Hematopoietic multipotent progenitor cell (in vitro differentiated cells): Measurements from ENCODE around the gene GABRR3. TPM values are rescaled to one million over a fixed set of nuclear protein-coding genes. Genes with fewer than 3 reads are reported as not detected.
A peak's percentile ranks its signal among the peaks of the same experiment; 100 is the strongest.
"Not testable (repeated sequence)": the region's sequence is repeated elsewhere in the genome, so short reads cannot be mapped to it uniquely, and the experiment has no call there.

Experiments
- DNase-seq, 3 donors: peaks; one replicate each; pipeline ENCODE4 v3.0.0-alpha.2; 2011 to 2015; ENCODE audit warnings: low read depth in 2 of 3, low spot score in 2 of 3
- total RNA-seq: library from RNA; depleted of rRNA; stranded (reverse); fragments of >200 nt; gene quantifications from one replicate; pipeline ENCODE4 v1.2.3, GENCODE V29; 2012

GABRR3 gene
- total RNA-seq, 1 donor, result not detected

DNA sequence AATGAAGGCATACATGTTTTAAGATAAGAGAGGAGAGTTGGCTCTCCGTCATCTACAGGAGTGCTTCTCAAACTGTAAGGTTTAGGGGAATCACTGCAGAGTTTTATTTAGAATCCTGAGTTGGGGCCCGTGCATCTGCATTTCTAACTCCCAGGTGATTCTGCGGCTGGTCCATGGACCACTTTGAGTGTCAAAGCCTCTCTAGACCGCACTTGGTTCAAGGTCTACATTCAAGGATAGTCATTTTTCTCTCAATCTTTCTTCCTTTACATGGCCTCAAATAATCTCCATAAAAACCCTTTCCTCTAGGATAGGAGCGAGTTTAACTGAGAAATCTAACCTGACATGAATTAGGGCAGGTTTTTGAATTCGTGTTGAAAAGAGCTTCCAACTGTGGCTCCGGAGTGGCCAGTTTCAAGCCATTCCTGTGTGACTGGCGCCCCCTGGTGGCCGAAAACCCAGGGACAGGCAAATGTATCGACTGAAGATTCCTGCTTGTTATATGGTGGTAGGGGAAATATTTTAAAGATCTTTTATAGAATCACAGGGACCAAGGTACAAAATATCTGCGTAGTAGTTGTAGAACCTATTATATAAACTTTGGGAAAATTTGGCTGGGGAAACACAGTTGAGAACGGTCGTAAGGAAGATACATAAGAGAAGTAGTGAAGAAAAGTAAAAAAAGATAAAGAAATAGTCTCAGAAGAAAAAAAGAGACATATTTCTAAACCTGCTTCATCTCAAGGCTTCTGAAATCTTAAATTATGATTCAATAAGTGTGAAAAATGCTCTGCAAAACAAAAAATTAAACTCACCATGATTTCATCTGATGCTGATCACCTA, 11.9 kb downstream of the GABRR3 start:
- DNase-seq, result peak; percentile 68 to 90 (median 70)

- no peak for DNase-seq
Measured at GRCh38 chr3:98021830-98022560, 13.1 kb downstream of the GABRR3 start.

- no peak for DNase-seq
Measured at GRCh38 chr3:98020412-98020811, 14.7 kb downstream of the GABRR3 start.

- no peak for DNase-seq
Measured at GRCh38 chr3:98018301-98018700, 16.8 kb downstream of the GABRR3 start.

- no peak for DNase-seq
Measured at GRCh38 chr3:98014268-98014585, 20.9 kb downstream of the GABRR3 start.

DNA sequence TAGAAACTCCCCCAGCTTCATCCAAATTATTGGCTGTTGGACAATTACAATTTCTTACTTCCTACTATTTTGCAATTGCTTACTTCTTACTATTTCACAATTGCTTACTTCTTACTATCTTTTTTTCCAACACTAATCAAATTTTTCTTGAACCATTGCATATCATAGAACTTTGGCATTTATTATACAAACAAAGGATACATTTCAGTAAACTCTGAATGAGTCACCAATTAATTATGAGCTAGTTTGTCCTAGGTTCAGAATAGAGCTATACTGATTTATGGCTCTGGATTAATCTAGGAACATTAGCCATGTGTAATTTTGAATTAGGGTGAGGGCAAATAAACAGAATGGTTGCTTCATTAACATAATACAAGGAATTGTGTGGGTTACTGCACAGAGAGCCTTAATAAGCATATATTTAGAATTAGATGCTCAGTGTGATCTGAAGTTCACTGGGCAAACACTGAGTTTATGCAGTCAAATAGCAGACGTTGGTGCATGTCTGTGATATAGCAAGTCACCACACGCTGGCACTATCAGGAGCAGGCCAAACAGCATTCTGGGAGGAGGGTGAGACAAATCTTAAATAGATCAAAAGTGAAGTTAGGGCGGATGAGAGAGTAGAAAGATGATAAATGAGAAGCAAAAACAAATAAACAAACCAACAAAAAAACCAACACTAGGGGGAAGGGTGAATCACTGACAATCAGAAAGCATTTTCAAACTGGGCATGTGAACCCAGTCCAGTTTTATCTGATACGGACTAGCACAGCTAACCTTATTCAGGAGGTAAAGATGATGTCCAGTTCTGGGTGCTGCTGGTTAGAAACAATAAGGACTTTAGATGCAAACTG, 21.5 kb downstream of the GABRR3 start:
- DNase-seq, result no peak

DNA sequence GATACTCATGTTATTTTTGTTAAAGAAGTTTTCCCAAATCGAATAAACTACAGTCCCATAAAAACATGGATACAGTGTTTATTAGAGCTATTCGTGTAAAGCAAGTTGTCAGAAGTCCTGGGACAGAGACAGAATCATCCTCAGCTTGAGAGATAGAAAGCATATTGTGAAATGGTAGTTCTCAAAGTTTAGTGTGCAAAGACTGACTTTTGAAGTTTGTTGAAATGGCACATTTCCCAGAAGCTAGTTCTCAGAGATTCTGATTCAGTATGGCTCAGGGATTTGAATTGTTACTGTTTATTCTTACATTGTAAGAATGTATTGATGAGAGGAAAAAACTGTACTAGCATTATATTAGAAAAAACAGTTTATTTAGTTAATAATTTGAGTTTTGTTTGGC, 22.1 kb downstream of the GABRR3 start:
- DNase-seq, result no peak

DNA sequence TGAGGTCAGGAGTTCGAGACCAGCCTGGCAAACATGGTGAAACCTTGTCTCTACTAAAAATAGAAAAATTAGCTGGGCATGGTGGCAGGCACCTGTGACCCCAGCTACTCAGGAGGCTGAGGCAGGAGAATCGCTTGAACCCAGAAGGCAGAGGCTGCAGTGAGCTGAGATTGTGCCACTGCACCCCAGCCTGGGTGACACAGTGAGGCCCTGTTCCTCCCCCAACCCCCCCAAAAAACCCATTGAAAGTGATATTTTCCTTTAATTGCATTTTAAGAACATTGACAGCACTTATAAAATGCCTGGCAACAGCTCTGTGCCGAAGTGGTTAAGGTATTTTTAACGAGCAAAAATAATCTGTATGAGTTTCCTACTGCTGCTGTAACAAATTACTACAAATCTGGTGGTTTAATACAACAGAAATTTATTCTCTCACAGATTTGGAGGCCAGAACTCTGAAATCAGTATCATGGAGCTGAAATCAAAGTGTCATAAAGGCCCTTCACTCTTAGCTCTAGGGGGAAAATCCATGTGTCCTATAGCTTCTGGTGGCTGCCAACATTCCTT, 24.1 kb downstream of the GABRR3 start:
- DNase-seq, result not testable (repeated sequence)

DNA sequence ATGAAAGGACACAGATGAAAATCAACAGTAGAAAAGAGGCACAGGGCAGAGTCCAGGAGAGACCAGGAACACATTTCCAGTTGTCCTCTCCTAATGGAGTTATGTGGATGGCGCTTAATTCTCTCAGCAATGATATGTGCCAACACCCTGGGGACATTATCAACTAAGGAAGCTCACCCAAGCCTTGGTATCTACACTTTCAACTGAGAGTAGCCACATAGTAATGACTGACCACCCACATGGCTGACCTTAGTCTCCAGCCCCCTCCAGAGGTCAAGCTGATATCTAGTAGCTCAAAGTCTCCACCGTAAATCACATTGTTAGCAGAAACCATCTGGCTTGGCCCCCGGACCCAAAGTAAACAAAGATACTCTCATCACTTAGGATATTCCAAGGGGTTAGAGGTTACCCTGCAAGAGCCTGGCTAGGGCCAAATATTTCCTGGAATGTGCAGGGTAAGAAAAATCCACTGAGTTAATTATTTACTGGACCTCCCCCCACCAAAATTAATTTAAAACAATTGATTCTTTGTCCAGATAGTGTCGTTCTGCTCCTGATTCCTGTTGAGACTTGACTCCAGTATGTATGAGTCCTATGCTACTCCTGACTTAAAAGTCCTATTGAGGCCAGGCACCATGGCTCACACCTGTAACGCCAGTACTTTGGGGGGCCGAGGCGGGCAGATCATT, 24.8 kb downstream of the GABRR3 start:
- no peak for DNase-seq

DNA sequence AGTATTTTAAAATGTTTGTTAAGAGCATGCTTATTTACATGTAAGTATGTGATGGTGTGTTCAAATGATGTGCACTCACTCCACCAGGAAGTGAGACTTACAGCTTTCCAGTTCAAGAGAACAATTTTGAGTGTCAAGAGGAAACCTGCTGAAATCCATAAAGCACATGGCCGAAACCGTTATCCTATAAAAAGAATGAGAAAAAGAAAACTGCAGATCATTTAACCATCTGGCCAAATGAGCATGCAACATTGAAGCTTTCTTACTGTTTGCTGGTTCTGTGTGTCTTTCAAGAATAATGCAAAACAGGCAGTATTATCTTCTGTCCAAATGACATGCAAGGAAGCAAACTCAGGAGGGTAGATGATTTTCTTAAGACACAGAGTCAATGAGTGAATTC, 26.3 kb downstream of the GABRR3 start:
- DNase-seq, result no peak

DNA sequence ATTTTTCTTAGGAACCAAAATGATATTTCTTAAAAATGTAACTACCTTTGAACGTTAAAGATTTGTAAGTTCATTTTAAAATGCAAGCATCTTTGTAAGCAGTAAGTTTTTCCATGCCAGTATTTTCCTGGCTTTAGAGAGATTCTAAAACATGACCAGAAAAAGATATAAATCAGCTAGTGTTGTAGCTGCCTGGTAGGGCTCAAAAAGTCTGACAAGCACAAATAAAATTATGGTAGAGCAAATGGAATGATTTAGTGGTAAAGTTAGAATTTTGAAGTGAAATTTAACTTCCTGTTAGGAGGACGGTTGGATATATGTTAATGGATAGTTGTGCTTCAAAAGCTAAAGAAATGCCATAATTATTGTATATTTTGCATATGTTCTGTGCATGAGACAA, 29.7 kb downstream of the GABRR3 start:
- no peak for DNase-seq

DNA sequence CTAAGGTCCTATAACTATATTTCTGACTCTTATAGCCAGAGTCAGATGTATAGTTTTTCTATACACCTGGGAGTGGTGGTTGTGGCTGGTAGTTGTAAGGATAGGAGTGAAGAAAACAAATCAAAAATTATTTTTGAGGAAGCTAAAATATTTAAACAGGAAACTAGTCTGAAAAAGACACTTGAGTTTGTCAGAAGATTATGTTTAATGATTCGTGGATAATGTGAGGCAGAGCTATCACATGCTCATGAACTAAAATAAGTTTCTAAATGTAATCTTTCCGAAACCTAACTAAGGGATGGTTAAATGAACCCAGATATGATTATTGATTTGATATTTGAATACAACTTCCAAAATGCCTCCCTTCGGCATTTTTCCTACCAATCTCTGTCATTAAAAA, 30.4 kb downstream of the GABRR3 start:
- DNase-seq, result peak in 1 of 3 donors; percentile 15

DNA sequence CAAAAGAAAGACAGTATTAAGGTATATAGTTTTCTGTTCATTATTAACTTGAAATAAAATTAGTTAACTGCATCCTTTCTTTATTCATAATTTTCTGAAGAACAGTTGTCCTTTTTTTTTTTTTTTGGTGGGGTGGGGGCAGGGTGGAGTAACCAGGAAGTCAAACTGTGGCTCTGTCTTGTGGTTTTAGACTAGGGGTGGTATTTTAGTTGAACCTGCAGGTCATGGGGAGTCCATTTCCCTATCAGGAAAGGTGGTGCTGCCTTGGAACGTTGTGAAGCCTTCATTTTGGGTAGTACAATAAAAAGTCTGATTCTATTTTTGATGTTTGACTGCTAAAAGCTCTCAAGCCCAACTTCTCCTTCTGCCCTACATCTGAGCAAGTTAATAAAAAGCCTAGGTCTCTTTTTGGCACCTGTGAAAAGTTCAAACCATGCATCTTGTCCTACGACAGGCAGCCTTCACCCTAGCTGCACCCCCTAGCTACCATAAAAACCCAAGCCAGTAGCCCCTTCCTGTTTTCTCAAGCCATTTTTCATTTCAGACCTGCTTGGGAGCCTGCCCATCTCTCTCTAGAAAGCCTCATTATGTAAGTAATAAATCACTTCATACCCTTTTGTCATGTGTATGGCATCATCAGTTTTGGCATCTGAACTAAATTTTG, 31.7 kb downstream of the GABRR3 start:
- peak in 2 of 3 donors; percentile 5 to 42 for DNase-seq

GRCh38 chr3:98002717-98003116, 32.4 kb downstream of the GABRR3 start:
- DNase-seq, result no peak

DNA sequence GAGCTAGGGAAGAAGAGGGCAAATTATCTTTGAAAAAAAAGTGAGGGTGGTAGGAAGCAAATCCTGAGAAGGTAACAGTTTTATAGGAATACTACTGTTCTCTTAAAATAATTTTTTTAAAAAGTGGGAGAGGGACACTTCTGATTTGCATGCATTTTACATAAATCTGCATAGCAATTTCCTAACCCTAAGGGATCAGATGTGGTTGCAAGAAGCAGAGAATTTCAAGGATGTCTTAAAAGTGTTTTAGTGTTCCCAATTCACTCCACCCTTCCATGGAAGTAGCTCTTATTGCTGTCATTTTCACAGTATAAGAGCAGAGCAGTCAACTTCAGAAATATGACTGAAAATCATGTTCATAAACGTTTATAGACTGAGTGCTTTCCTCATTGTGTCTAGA, 35.1 kb downstream of the GABRR3 start:
- DNase-seq, result no peak

- no peak for DNase-seq
Measured at GRCh38 chr3:97999103-97999502, 36.0 kb downstream of the GABRR3 start.

DNA sequence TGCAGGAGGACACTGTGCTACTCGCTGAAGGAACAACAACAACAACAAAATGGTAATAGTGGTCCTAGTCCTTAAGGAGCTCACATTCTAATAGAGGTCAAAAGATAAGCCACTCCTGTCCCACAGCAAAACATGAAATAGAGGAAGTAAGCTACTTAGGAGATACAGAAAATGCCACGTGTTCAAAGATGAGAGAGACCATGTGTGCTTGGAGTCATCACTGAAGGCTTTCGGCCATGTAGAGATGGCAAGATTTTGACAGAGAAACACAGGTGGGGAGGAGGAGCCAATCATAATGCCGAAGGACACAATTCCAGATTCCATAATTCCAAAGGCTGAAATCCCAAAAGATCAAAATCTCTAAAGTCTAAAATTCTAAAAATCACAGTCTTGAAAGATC, 38.1 kb downstream of the GABRR3 start:
- DNase-seq, result no peak

DNA sequence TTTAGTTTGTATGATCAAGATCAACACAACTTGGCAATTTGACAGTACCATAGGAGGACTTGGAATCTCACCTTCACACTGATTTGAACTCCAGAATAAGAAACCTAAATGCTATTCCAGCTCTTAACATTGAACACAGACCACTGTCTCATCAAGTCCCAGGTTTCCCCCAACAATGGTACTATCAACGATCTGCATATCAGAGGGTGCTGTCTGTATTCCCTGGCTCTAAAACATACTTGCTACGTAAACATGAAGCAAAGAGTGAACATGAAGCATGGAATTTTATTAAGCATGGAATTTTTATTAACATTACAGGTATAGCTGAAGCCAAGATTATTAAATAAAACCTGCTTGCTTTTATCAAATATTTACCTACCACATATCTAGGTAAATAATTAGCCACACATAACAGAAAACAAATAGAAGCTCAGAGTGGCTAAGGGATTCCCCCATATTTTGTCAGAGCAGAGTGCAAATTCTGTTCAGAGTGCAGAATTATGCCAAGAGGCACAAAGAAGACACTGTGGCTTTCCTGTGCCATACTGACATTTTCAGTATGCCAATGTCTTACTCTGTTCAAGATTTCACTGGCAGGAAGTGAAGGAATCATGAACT, 40.7 kb downstream of the GABRR3 start:
- no peak for DNase-seq

GRCh38 chr3:97993526-97993925, 41.6 kb downstream of the GABRR3 start:
- no peak for DNase-seq
